ENCODE measurements around the gene THOC6. TPM values are rescaled to one million over a fixed set of nuclear protein-coding genes. Genes with fewer than 3 reads are reported as not detected.

The THOC6 gene
- total RNA-seq, 1 donor from 2014 or later, result 11.0 TPM

DNA sequence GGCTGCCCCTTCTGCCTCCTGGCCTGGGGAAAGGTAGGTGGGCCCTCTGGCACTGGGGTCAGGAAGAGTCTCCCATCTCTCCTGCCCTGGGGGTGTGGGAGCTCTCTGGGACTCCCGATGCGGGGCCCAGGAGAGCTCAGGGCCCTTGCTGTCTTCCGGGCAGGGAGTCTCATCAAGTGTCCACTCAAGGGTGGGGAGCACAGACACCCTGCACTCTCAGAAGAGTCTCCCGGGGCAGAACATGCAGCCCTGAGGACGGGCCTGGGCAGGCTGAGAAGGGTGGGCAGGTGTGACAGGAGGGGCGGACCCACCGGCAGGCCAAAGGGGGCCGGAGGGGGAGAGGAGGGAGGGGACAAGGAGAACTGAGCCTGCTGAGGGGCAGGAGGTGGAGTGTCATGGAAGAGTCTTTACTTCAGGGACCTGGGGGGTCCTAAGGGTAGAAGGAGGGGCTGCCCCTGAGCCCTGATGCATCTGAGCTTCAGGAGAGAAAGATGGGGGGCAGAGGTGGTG lies 35.2 kb upstream of the THOC6 start:
- intact Hi-C loops (cut with DNase I), result no loop called here
- ATAC-seq (ENCODE audit: poor library complexity) (no peak), DNase-seq (no peak)

- intact Hi-C loops (cut with DNase I), result no loop called here
- ATAC-seq (ENCODE audit: poor library complexity), result no peak
- no peak for DNase-seq
These were observed 32.9 kb upstream of the THOC6 start for GRCh38 chr16:2990891-2991290.

- DNase-seq, result no peak
- ATAC-seq (ENCODE audit: poor library complexity), result no peak
- intact Hi-C loops (cut with DNase I), result no loop called here
These were observed 32.1 kb upstream of the THOC6 start for GRCh38 chr16:2991566-2992261.

DNA sequence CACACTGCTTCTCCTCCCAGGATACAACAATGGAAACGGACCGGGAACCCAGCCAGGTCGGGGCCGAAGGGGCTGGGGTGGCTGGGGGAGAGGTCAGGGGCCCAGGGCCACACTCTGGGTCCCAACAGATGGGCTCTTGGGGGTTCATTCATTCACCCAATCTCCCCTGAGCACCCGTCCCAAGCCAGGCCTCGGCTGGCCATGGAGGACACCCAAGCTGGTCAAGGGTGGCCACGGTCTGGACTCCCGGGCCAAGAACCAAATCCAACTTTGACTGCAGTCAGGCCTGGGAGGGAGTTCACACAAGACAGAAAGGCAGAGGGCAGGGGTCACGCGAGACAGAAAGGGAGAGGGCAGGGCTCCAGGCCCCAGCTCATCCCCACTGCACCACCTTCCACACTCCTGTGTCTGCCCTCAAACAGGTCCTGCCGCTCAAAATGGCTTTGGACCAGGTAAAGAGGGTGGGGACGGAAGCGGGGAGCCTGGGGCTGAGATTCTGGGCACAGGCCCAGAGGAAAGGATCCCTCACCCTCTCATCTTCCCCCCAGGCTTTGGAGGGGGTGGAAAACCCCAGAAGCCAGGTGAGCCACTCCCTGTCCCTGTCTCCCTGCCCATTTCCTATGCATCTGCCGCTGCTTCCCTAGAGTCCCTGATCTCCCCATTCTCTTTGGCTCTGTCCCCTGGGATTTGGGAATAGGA lies 31.3 kb upstream of the THOC6 start:
- intact Hi-C loops (cut with DNase I), result no loop called here
- ATAC-seq (ENCODE audit: poor library complexity), result no peak
- DNase-seq, result no peak

DNA sequence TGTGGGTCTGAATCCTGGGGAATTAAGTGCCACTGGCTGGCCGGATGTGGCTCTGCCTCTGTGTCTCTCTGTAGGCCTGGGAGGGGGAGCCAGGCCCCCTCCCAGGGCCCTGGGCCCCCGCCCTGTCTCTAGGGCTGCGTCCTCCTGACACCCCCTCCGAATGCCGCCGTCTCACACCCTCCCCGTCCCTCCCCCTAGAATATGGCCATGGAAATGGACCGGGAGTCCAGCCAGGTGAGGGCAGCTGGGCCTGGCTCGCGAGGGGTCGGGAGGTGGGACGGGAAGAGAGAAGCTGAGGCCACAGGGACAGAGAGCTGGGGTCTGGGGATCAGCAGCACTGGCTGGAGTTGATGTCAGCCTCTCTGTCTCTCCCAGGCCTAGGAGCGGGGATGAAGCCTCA lies 27.5 kb upstream of the THOC6 start:
- DNase-seq, result no peak
- intact Hi-C loops (cut with DNase I), result no loop called here
- no peak for ATAC-seq (ENCODE audit: poor library complexity)

- DNase-seq (no peak), ATAC-seq (ENCODE audit: poor library complexity) (no peak)
- intact Hi-C loops (cut with DNase I), result no loop called here
These were observed 23.9 kb upstream of the THOC6 start for GRCh38 chr16:2999929-3000328.

GRCh38 chr16:3000540-3000939 lies 23.3 kb upstream of the THOC6 start:
- intact Hi-C loops (cut with DNase I), result no loop called here
- ATAC-seq (ENCODE audit: poor library complexity) (no peak), DNase-seq (no peak)

- intact Hi-C loops (cut with DNase I), result no loop called here
- DNase-seq, result no peak
These were observed 22.5 kb upstream of the THOC6 start for GRCh38 chr16:3001316-3001715.

DNA sequence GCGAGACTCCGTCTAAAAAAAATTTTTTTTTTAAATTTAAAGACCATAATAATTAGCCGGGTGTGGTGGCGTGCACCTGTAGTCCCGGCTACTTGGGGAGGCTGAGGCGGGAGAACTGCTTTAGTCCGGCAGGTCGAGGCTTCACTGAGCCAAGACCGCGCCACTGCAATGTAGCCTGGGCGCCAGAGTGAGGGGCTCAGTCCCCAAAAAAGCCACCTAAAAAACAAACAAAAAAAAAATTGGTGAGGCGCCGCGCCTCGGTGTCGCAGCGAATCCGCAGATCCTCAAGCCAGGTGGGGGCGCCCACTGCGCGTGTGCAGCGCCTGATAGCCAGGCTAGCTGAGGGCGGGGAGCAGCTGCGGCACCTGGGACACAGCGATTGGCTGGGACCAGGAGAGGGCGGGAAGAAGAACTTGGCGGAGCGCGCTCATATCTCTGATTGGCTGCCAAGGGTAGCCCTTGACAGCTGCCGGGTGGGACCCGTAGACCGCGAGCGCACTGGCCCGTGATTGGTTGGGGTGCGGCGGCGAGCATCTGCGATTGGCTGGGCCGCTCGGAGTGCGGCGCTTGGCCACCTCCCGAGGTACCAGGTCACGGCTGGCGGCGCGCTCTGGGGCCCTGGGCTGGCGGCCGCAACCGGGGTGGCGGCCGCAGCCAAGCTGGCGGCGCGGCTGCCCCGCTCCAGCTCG lies 20.1 kb upstream of the THOC6 start:
- peak; percentile 98 for DNase-seq
- intact Hi-C loops (cut with DNase I), result no loop called here
- ATAC-seq (ENCODE audit: poor library complexity), result peak; percentile 98

More at GRCh38 chr16:3001316-3001715, 22.5 kb upstream of the THOC6 start:
- ATAC-seq (ENCODE audit: poor library complexity), result no peak

GRCh38 chr16:3004319-3004718 lies 19.5 kb upstream of the THOC6 start:
- intact Hi-C loops (cut with DNase I), result no loop called here

DNA sequence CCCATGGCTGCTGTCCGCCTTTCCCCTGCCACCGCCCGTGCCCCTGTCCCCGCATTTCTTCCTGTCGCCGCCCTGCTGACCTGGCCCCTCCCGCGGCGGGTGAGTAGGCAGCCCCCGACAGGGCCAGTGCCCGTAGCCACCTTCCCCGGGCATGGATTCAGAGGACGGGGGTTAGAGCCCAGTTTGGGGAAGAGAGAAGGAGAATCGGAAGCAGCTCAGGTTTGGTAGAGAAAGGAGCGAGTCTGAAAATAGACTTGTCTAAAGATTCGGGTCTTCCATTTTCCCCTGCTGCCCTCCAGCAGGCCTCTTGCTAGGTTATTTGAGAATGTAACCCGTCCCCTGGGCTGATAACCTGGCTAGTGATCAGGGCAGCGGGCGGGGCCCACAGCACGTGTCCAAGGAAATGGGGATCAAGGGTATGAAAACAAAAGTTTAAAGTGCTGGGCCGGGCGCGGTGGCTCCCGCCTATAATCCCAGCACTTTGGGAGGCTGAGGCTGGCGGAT lies 19.0 kb upstream of the THOC6 start:
- intact Hi-C loops (cut with DNase I), result no loop called here
- DNase-seq (no peak), ATAC-seq (ENCODE audit: poor library complexity) (no peak)

More at GRCh38 chr16:3004319-3004718, 19.5 kb upstream of the THOC6 start:
- ATAC-seq (ENCODE audit: poor library complexity), result no peak
- DNase-seq, result no peak

GRCh38 chr16:3007059-3007956 lies 16.5 kb upstream of the THOC6 start:
- DNase-seq (no peak), ATAC-seq (ENCODE audit: poor library complexity) (no peak)
- intact Hi-C loops (cut with DNase I), result no loop called here

GRCh38 chr16:3007957-3008689 lies 15.7 kb upstream of the THOC6 start:
- ATAC-seq (ENCODE audit: poor library complexity) (no peak), DNase-seq (no peak)
- intact Hi-C loops (cut with DNase I), result no loop called here

DNA sequence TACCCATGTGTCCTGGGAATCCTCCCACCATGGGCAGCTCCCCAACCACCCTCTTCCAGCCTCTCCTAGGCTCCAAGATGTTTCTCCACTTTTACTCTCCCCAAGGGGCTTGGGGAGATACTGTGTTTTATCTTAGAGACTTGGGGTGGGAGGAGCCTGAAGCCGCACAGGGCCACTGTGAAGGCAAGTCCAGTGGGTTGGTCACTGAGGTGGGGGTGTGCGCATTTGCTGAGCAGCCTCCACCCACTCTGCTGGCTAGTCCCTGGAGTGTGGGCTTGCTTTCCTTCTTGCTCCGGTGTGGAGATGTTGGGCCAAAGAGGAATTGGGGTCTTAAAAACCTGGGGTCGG lies 15.2 kb upstream of the THOC6 start:
- no peak for DNase-seq
- intact Hi-C loops (cut with DNase I), result no loop called here
- no peak for ATAC-seq (ENCODE audit: poor library complexity)

DNA sequence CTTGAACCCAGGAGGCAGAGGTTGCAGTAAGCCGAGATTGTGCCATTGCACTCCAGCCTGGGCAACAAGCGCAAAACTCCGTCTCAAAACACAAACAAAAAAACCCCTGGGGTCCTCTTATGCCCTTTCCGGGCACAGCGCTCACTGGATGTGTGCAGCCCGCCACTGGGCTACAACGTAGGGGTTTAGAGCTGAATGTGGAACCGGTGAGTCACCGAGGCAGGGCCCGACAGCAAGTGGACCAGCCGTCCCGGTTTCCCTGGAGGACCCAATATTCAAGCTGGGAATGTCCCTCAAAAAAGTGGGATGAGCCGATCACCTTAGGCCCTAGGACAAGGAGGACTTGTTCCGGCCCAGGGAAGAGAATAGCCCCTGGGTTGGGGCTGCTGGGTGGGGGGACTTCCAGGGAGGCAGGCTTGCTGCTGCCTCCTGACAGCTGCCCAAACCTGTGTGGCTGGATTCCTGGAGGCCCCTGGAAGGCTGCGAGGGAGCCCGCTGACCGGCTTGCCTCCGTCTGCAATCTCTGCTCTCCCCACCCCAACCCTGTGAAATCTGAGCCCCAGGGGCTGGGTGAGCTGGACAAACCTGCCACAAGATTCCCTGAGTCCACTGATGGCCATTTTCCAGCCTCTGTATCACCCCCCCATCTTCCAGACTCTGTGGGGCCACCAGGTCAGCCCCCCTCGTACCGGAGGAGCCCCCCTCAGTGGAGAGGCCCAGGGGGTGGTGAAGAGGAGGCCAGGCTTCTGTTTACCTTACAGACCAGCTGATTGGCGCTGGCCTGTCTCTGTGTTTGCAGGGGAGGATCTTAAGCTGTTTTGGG lies 14.1 kb upstream of the THOC6 start:
- ATAC-seq (ENCODE audit: poor library complexity) (no peak), DNase-seq (no peak)
- intact Hi-C loops (cut with DNase I), result no loop called here

- DNase-seq, result no peak
- intact Hi-C loops (cut with DNase I), result no loop called here
These were observed 13.3 kb upstream of the THOC6 start for GRCh38 chr16:3010510-3010909.

DNA sequence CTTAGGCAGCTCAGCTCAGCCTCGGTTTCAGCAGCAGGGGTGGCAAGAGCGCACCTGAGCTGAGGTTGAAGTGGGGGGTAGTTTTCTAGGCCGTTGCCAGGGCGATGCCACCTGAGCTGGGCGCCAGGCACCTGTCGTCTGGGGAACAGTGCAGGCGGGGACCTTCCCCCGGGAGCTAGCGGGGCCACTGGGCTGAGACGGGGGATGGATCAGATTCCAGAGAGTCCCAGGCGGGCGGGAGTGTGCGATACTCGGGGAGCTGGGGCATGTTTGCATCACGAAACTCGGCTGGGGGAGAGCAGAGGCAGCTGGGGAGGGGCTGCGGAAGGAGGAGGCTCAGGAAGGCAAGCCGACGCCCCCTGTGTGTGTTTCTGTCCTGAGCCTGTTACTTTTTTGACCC lies 11.6 kb upstream of the THOC6 start:
- intact Hi-C loops (cut with DNase I), result no loop called here
- DNase-seq (no peak), ATAC-seq (ENCODE audit: poor library complexity) (no peak)

More at GRCh38 chr16:3010510-3010909, 13.3 kb upstream of the THOC6 start:
- ATAC-seq (ENCODE audit: poor library complexity), result no peak
